GM18909 (cell line): ENCODE measurements around the gene LBX2.
"Not testable (repeated sequence)": the region's sequence is repeated elsewhere in the genome, so short reads cannot be mapped to it uniquely, and the experiment has no call there.

Experiments
- ATAC-seq: cut with Tn5 transposase; IDR thresholded peaks from one replicate; pipeline ENCODE4 v1.9.1; 2021; ENCODE audit warnings: mild to moderate bottlenecking; ENCODE audit not compliant: unreplicated experiment, poor library complexity

LBX2 gene

GRCh38 chr2:74459503-74460118 lies 39.8 kb downstream of the LBX2 start:
- not testable (repeated sequence) for ATAC-seq

GRCh38 chr2:74458938-74459363 lies 40.5 kb downstream of the LBX2 start:
- ATAC-seq, result no peak

GRCh38 chr2:74458132-74458937 lies 41.1 kb downstream of the LBX2 start, which contains the start of gene WBP1:
Gene WBP1 (plus strand): TSS chr2:74458438. CDS start chr2:74458603, 165 bp downstream.
- peak; percentile 86 for ATAC-seq

GRCh38 chr2:74457549-74458131 lies 41.8 kb downstream of the LBX2 start:
- peak; percentile 34 for ATAC-seq

- ATAC-seq, result no peak
Measured at GRCh38 chr2:74457129-74457548, 42.3 kb downstream of the LBX2 start.

- peak; percentile 50 for ATAC-seq
Measured at GRCh38 chr2:74454654-74455511, 44.5 kb downstream of the LBX2 start, which contains the start of gene INO80B. Gene INO80B (plus strand): TSS chr2:74455087. CDS start chr2:74455117, 30 bp downstream.

- ATAC-seq, result no peak
Measured at GRCh38 chr2:74450570-74451190, 48.7 kb downstream of the LBX2 start.

GRCh38 chr2:74448771-74449170 lies 50.6 kb downstream of the LBX2 start:
- no peak for ATAC-seq
